Neural crest cell (in vitro differentiated cells): ENCODE measurements around the gene MTMR2. TPM values are rescaled to one million over a fixed set of nuclear protein-coding genes. Genes with fewer than 3 reads are reported as not detected.
A peak's percentile ranks its signal among the peaks of the same experiment; 100 is the strongest.

Experiments
- DNase-seq: peaks from one replicate; pipeline ENCODE4 v3.0.0; 2021; ENCODE audit warnings: low read depth, mixed read lengths, low spot score
- H3K27ac Mint-ChIP-seq: one replicate; pipeline ENCODE4 v1.8.0; 2021; ENCODE audit warnings: mild to moderate bottlenecking, mixed read lengths; ENCODE audit not compliant: unreplicated experiment
- H3K27me3 Mint-ChIP-seq: 2 replicates; pipeline ENCODE4 v1.8.0; 2021; ENCODE audit warnings: low read depth, mild to moderate bottlenecking, mixed read lengths
- H3K36me3 Mint-ChIP-seq: 2 replicates; pipeline ENCODE4 v1.8.0; 2021; ENCODE audit warnings: low read depth, mild to moderate bottlenecking, mixed read lengths
- H3K4me1 Mint-ChIP-seq: 2 replicates; pipeline ENCODE4 v1.8.0; 2021; ENCODE audit warnings: mixed read lengths
- H3K4me3 Mint-ChIP-seq: one replicate; pipeline ENCODE4 v1.8.0; 2021; ENCODE audit warnings: mild to moderate bottlenecking, mixed read lengths
- H3K9me3 Mint-ChIP-seq: 2 replicates; pipeline ENCODE4 v1.8.0; 2021; ENCODE audit warnings: mixed read lengths
- CTCF ChIP-seq: fragments of 200-600 bp; sonication (generic); conservative IDR thresholded peaks from 2 replicates; pipeline ENCODE4 v1.5.0; 2021; ENCODE audit warnings: antibody characterized with exemption, mild to moderate bottlenecking
- total RNA-seq: library from RNA; stranded (reverse); gene quantifications from 2 replicates; pipeline ENCODE4 v1.2.1, GENCODE V29; 2021

MTMR2 gene
- total RNA-seq, 1 donor from 2014 or later: 49.9 TPM

- Mint-ChIP-seq H3K9me3 (peaks cover 8% of the 10 kb centered on the region), H3K27me3 (no peaks in the 10 kb centered on the region), H3K4me3 (no peak overlapping the region), H3K4me1 (no peaks in the 10 kb centered on the region), H3K27ac (no peak overlapping the region), H3K36me3 (peaks cover 10% of the 10 kb centered on the region)
- no peak for TF ChIP-seq CTCF
- DNase-seq: no peak
Measured at GRCh38 chr11:95933594-95933993, 9.7 kb upstream of the MTMR2 start.

DNA sequence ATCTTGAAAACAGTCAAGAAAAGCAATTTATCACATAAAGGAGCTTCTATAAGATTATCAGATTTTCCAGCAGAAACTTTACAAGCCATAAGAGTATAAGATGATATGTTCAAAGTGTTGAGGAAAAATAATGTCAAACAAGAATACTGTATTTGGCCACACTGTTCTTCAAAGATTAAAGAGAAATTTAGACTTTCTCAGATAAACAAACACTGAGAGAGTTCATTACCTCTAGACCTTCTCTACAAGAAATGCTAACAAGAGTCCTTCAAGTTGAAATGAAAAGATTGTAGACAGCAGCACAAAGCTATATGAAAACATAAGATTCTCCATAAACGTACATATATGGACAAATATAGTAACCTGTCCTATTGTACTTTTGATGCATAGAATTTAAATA is 8.0 kb upstream of the MTMR2 start:
- no peaks in the 10 kb centered on the region for H3K27me3 Mint-ChIP-seq
- peaks cover 8% of the 10 kb centered on the region for H3K9me3 Mint-ChIP-seq
- no peak for TF ChIP-seq CTCF
- DNase-seq: no peak
- no peak overlapping the region for H3K4me3 Mint-ChIP-seq
- H3K27ac Mint-ChIP-seq: no peak overlapping the region
- no peaks in the 10 kb centered on the region for H3K4me1 Mint-ChIP-seq
- peaks cover 10% of the 10 kb centered on the region for H3K36me3 Mint-ChIP-seq

- no peak for DNase-seq
Measured at GRCh38 chr11:95930948-95931347, 7.0 kb upstream of the MTMR2 start.

GRCh38 chr11:95926726-95927125 is 2.8 kb upstream of the MTMR2 start:
- H3K4me1 Mint-ChIP-seq: peaks cover 28% of the 10 kb centered on the region
- H3K27me3 Mint-ChIP-seq: no peaks in the 10 kb centered on the region
- no peak overlapping the region for H3K27ac Mint-ChIP-seq
- no peak for DNase-seq
- peaks cover 10% of the 10 kb centered on the region for H3K36me3 Mint-ChIP-seq
- TF ChIP-seq CTCF: no peak
- peaks cover 8% of the 10 kb centered on the region for H3K9me3 Mint-ChIP-seq
- no peak overlapping the region for H3K4me3 Mint-ChIP-seq

More at GRCh38 chr11:95930948-95931347, 7.0 kb upstream of the MTMR2 start:
- no peak for TF ChIP-seq CTCF
- H3K9me3 Mint-ChIP-seq: peaks cover 8% of the 10 kb centered on the region
- no peak overlapping the region for H3K27ac Mint-ChIP-seq
- peaks cover 10% of the 10 kb centered on the region for H3K36me3 Mint-ChIP-seq
- no peaks in the 10 kb centered on the region for H3K27me3 Mint-ChIP-seq
- H3K4me1 Mint-ChIP-seq: no peaks in the 10 kb centered on the region
- no peak overlapping the region for H3K4me3 Mint-ChIP-seq

- H3K36me3 Mint-ChIP-seq: peaks cover under 1% of the 10 kb centered on the region
- TF ChIP-seq CTCF: no peak
- no peak overlapping the region for H3K27ac Mint-ChIP-seq
- peak overlapping the region; percentile 99 for H3K4me3 Mint-ChIP-seq
- DNase-seq: no peak
- peaks cover 28% of the 10 kb centered on the region for H3K4me1 Mint-ChIP-seq
- H3K9me3 Mint-ChIP-seq: no peaks in the 10 kb centered on the region
- no peaks in the 10 kb centered on the region for H3K27me3 Mint-ChIP-seq
Measured at GRCh38 chr11:95925011-95925410, 1.1 kb upstream of the MTMR2 start.

DNA sequence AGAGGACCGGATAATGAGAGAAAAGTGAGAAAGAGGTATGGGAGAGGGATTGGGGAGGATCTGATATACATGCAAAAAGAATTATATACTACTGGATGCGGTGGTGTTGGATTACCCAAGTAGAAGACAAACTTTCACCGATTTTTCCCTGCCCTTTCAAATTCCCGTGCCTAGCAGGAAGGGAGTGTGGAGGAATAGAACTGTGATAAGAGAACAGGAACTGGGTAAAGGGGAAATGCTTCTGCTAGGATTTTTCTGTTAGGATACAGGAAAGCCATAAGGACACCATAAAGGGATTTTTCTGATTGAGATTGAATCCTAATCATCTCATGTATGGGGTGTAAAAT is 480 bp upstream of the MTMR2 start:
- TF ChIP-seq CTCF: no peak
- no peaks in the 10 kb centered on the region for H3K9me3 Mint-ChIP-seq
- no peaks in the 10 kb centered on the region for H3K36me3 Mint-ChIP-seq
- no peaks in the 10 kb centered on the region for H3K27me3 Mint-ChIP-seq
- no peak for DNase-seq
- peaks cover 34% of the 10 kb centered on the region for H3K4me1 Mint-ChIP-seq
- peak overlapping the region; percentile 99 for H3K4me3 Mint-ChIP-seq
- peak overlapping the region; percentile 99 for H3K27ac Mint-ChIP-seq
